ENCODE measurements around the gene SERPINB13. TPM values are rescaled to one million over a fixed set of nuclear protein-coding genes. Genes with fewer than 3 reads are reported as not detected.

Gene SERPINB13
- total RNA-seq, 6 experiments from 2014 or later: not detected

GRCh38 chr18:63646936-63647335 is 59.8 kb downstream of the SERPINB13 start:
- Mint-ChIP-seq H3K36me3 (ENCODE audit: low read depth) (no peaks in the 10 kb centered on the region), H3K27ac (no peak overlapping the region), H3K4me1 (ENCODE audit: low read depth) (peaks cover 69% of the 10 kb centered on the region), H3K27me3 (ENCODE audit: insufficient read depth) (no peaks in the 10 kb centered on the region), H3K9me3 (no peaks in the 10 kb centered on the region), H3K4me3 (no peak overlapping the region)
- no peak for DNase-seq
- TF ChIP-seq, protein P1, sequence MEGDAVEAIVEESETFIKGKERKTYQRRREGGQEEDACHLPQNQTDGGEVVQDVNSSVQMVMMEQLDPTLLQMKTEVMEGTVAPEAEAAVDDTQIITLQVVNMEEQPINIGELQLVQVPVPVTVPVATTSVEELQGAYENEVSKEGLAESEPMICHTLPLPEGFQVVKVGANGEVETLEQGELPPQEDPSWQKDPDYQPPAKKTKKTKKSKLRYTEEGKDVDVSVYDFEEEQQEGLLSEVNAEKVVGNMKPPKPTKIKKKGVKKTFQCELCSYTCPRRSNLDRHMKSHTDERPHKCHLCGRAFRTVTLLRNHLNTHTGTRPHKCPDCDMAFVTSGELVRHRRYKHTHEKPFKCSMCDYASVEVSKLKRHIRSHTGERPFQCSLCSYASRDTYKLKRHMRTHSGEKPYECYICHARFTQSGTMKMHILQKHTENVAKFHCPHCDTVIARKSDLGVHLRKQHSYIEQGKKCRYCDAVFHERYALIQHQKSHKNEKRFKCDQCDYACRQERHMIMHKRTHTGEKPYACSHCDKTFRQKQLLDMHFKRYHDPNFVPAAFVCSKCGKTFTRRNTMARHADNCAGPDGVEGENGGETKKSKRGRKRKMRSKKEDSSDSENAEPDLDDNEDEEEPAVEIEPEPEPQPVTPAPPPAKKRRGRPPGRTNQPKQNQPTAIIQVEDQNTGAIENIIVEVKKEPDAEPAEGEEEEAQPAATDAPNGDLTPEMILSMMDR (IDR thresholded peaks at IDR 0.05): no peak

- peak; percentile 59 for DNase-seq
- TF ChIP-seq, protein P1 (IDR thresholded peaks at IDR 0.05): no peak
- H3K4me3 Mint-ChIP-seq: no peak overlapping the region
- H3K27me3 Mint-ChIP-seq (ENCODE audit: insufficient read depth): no peaks in the 10 kb centered on the region
- no peaks in the 10 kb centered on the region for H3K9me3 Mint-ChIP-seq
- H3K27ac Mint-ChIP-seq: peak overlapping the region; percentile 55
- H3K4me1 Mint-ChIP-seq (ENCODE audit: low read depth): peaks cover 60% of the 10 kb centered on the region
- H3K36me3 Mint-ChIP-seq (ENCODE audit: low read depth): no peaks in the 10 kb centered on the region
Observed at GRCh38 chr18:63648241-63648640, 61.1 kb downstream of the SERPINB13 start.

Other genes with a start within 250 kb of the SERPINB13 start
- 10 to 100 TPM; 46.7 to 69.4 (median 57.1) TPM for gene KDSR, start 220.1 kb upstream of the SERPINB13 start, total RNA-seq (2021; fragmentation: NEBNext Ultra II Directional; extraction: Animal tissue kit (Norgen Biotek cat#: 25700))
- gene VPS4B, start 164.9 kb upstream of the SERPINB13 start, total RNA-seq (2021; fragmentation: NEBNext Ultra II Directional; extraction: Animal tissue kit (Norgen Biotek cat#: 25700)): 10 to 100 TPM; 55.5 to 69.3 (median 60.1) TPM
- gene SERPINB5, start 110.4 kb upstream of the SERPINB13 start, total RNA-seq (2021; fragmentation: NEBNext Ultra II Directional; extraction: Animal tissue kit (Norgen Biotek cat#: 25700)): not detected
- gene SERPINB12, start 45.0 kb upstream of the SERPINB13 start, total RNA-seq (2021; fragmentation: NEBNext Ultra II Directional; extraction: Animal tissue kit (Norgen Biotek cat#: 25700)): not detected
- gene SERPINB4, start 56.9 kb downstream of the SERPINB13 start, total RNA-seq (2021; fragmentation: NEBNext Ultra II Directional; extraction: Animal tissue kit (Norgen Biotek cat#: 25700)): not detected
- gene SERPINB3, start 74.5 kb downstream of the SERPINB13 start, total RNA-seq (2021; fragmentation: NEBNext Ultra II Directional; extraction: Animal tissue kit (Norgen Biotek cat#: 25700)): not detected
- not detected for gene SERPINB11, start 115.6 kb downstream of the SERPINB13 start, total RNA-seq (2021; fragmentation: NEBNext Ultra II Directional; extraction: Animal tissue kit (Norgen Biotek cat#: 25700))
- 100 to 1,000 TPM; 149 to 397 (median 200) TPM for gene SERPINB7, start 188.1 kb downstream of the SERPINB13 start, total RNA-seq (2021; fragmentation: NEBNext Ultra II Directional; extraction: Animal tissue kit (Norgen Biotek cat#: 25700))